Natural killer cell treated with Interleukin-12 subunit alpha and Interleukin-12 subunit beta and Interleukin-15 and Interleukin-18, amount 100 ng/mL, for 72 hours (primary cell): ENCODE data around the gene TENT4A. TPM values are rescaled to one million over a fixed set of nuclear protein-coding genes. Genes with fewer than 3 reads are reported as not detected.
A peak's percentile ranks its signal among the peaks of the same experiment; 100 is the strongest.

Source experiments
- ATAC-seq, 2 donors: fragments of 150-1000 bp; cut with Tn5 transposase in 1 of 2; sonication (Bioruptor Pico), chemical (Tn5 transposase) in 1 of 2; 2 replicates each; pipeline ENCODE4 v1.10.0; 2021
- DNase-seq: peaks from one replicate; pipeline ENCODE4 v3.0.0; 2022; ENCODE audit warnings: low spot score
- H3K27ac Mint-ChIP-seq, 2 donors: 1 replicate in 1 of 2; 2 replicates in 1 of 2; pipeline ENCODE4 v1.8.0; 2022; ENCODE audit warnings: mixed read lengths in 2 of 2, mild to moderate bottlenecking in 1 of 2, moderate library complexity in 1 of 2
- H3K27me3 Mint-ChIP-seq, 2 donors: 1 replicate in 1 of 2; 2 replicates in 1 of 2; pipeline ENCODE4 v1.8.0; 2022; ENCODE audit warnings: mixed read lengths in 2 of 2
- H3K36me3 Mint-ChIP-seq: one replicate; pipeline ENCODE4 v1.8.0; 2022; ENCODE audit warnings: mixed read lengths
- H3K4me1 Mint-ChIP-seq, 2 donors: 1 replicate in 1 of 2; 2 replicates in 1 of 2; pipeline ENCODE4 v1.8.0; 2022; ENCODE audit warnings: low read depth in 2 of 2, mixed read lengths in 2 of 2, mild to moderate bottlenecking in 1 of 2
- H3K4me3 Mint-ChIP-seq: one replicate; pipeline ENCODE4 v1.8.0; 2022; ENCODE audit warnings: mixed read lengths
- H3K9me3 Mint-ChIP-seq: 2 replicates; pipeline ENCODE4 v1.8.0; 2022; ENCODE audit warnings: mixed read lengths
- total RNA-seq, 2 donors: library from RNA; stranded (reverse); gene quantifications; one replicate each; pipeline ENCODE4 v1.2.3, GENCODE V29; 2022

Gene TENT4A
- total RNA-seq, 2 donors from 2014 or later, result 37.8 to 69.9 TPM

GRCh38 chr5:6790346-6790865 is 77.2 kb downstream of the TENT4A start:
- Mint-ChIP-seq H3K27ac (no peak overlapping the region), H3K4me3 (no peak overlapping the region), H3K9me3 (no peaks in the 10 kb centered on the region), H3K4me1 (peaks cover 6 to 13% of the 10 kb centered on the region in 2 donors), H3K27me3 (peaks cover 11 to 16% of the 10 kb centered on the region in 2 donors), H3K36me3 (no peaks in the 10 kb centered on the region)
- ATAC-seq, result no peak
- no peak for DNase-seq

GRCh38 chr5:6791031-6791430 is 77.8 kb downstream of the TENT4A start:
- Mint-ChIP-seq H3K36me3 (no peaks in the 10 kb centered on the region), H3K4me1 (peaks cover 0 to 8% of the 10 kb centered on the region in 2 donors), H3K27me3 (peaks cover 12 to 16% of the 10 kb centered on the region in 2 donors), H3K27ac (no peak overlapping the region), H3K9me3 (no peaks in the 10 kb centered on the region), H3K4me3 (no peak overlapping the region)
- DNase-seq, result no peak
- no peak for ATAC-seq

GRCh38 chr5:6792376-6792775 is 79.1 kb downstream of the TENT4A start:
- Mint-ChIP-seq H3K36me3 (no peaks in the 10 kb centered on the region), H3K27me3 (peaks cover 17 to 26% of the 10 kb centered on the region in 2 donors), H3K9me3 (no peaks in the 10 kb centered on the region), H3K4me3 (no peak overlapping the region), H3K27ac (no peak overlapping the region), H3K4me1 (peaks cover 0 to 5% of the 10 kb centered on the region in 2 donors)
- ATAC-seq, result no peak
- no peak for DNase-seq

GRCh38 chr5:6792911-6793471 is 79.8 kb downstream of the TENT4A start:
- Mint-ChIP-seq H3K27me3 (peaks cover 19 to 32% of the 10 kb centered on the region in 2 donors), H3K4me1 (peaks cover 0 to 5% of the 10 kb centered on the region in 2 donors), H3K36me3 (no peaks in the 10 kb centered on the region), H3K4me3 (no peak overlapping the region), H3K27ac (no peak overlapping the region), H3K9me3 (no peaks in the 10 kb centered on the region)
- no peak for DNase-seq
- no peak for ATAC-seq

GRCh38 chr5:6801236-6801635 is 88.0 kb downstream of the TENT4A start:
- Mint-ChIP-seq H3K9me3 (no peaks in the 10 kb centered on the region), H3K27me3 (peaks cover 17 to 37% of the 10 kb centered on the region in 2 donors), H3K4me1 (no peaks in the 10 kb centered on the region), H3K4me3 (no peak overlapping the region), H3K27ac (no peak overlapping the region), H3K36me3 (no peaks in the 10 kb centered on the region)
- DNase-seq (no peak), ATAC-seq (no peak)

- H3K36me3 Mint-ChIP-seq, result peaks cover 5% of the 10 kb centered on the region
- H3K27me3 Mint-ChIP-seq, result peaks cover 12 to 36% of the 10 kb centered on the region in 2 donors
- no peak overlapping the region for H3K4me3 Mint-ChIP-seq
- peaks cover 3% of the 10 kb centered on the region for H3K9me3 Mint-ChIP-seq
- peak in 1 of 2 donors; percentile 24 for ATAC-seq
- H3K27ac Mint-ChIP-seq, result no peak overlapping the region
- no peaks in the 10 kb centered on the region for H3K4me1 Mint-ChIP-seq
- no peak for DNase-seq
Observed at GRCh38 chr5:6803981-6804550, 90.8 kb downstream of the TENT4A start.

GRCh38 chr5:6804766-6805501 is 91.7 kb downstream of the TENT4A start:
- H3K4me1 Mint-ChIP-seq, result no peaks in the 10 kb centered on the region
- no peak for DNase-seq
- H3K27ac Mint-ChIP-seq, result no peak overlapping the region
- H3K4me3 Mint-ChIP-seq, result no peak overlapping the region
- peaks cover 5% of the 10 kb centered on the region for H3K36me3 Mint-ChIP-seq
- H3K9me3 Mint-ChIP-seq, result peaks cover 3% of the 10 kb centered on the region
- no peak for ATAC-seq
- H3K27me3 Mint-ChIP-seq, result peaks cover 9 to 36% of the 10 kb centered on the region in 2 donors

- H3K27me3 Mint-ChIP-seq, result peaks cover 9 to 34% of the 10 kb centered on the region in 2 donors
Observed at GRCh38 chr5:6805841-6806240, 92.6 kb downstream of the TENT4A start.

More at GRCh38 chr5:6805841-6806240, 92.6 kb downstream of the TENT4A start:
- H3K9me3 Mint-ChIP-seq, result peaks cover 3% of the 10 kb centered on the region
- ATAC-seq, result no peak
- H3K36me3 Mint-ChIP-seq, result peaks cover 5% of the 10 kb centered on the region
- no peak overlapping the region for H3K27ac Mint-ChIP-seq
- no peaks in the 10 kb centered on the region for H3K4me1 Mint-ChIP-seq
- no peak for DNase-seq
- no peak overlapping the region for H3K4me3 Mint-ChIP-seq

Other genes with a start within 250 kb of the TENT4A start
- 100 to 1,000 TPM; 111 to 164 TPM for gene NSUN2, start 80.4 kb upstream of the TENT4A start, total RNA-seq
- 10 to 100 TPM in 1 of 2 donors, 1 to 10 TPM in 1; 7.2 to 14.6 TPM for gene SRD5A1, start 80.0 kb upstream of the TENT4A start, total RNA-seq